ENCODE results near the gene KRT76.

DNA sequence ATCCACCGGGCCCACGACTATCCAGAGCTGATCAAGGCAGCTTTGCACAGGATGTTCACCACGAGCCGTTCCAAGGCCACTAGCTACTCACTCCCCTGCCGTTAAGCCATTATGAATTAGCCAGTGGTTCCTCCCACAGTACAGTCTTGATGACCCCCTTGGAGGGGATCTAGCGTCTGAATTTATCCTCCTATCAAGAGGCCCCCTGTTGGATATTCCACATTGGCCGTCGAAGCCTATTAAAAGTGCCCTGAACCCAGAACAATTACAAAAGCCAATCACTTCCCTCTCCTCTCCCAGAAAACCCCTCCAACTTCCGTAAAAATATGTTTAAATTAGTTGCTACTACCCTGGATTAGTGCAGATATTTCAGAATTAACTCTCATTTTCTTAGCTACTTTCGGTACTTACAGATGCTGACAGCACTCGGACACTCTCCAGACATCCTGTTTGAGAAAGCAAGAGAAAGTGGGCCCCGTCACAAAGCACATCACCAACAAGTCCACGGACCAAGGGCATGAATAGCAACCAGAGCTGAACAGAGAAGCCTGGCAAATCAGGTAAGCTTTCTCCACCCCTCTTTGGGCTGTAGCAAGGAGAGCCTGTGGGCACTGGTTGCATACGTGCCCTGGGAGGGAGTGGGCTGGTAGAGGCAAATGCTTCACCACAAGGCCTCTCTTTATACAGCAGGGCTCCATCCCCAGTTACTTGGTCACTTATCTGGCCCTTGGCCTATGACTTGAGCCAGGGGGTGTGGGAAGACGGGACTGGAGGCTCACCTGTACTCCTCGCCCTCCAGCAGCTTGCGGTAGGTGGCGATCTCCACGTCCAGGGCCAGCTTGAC, 13.5 kb upstream of the KRT76 start:
- TF ChIP-seq, protein P1, sequence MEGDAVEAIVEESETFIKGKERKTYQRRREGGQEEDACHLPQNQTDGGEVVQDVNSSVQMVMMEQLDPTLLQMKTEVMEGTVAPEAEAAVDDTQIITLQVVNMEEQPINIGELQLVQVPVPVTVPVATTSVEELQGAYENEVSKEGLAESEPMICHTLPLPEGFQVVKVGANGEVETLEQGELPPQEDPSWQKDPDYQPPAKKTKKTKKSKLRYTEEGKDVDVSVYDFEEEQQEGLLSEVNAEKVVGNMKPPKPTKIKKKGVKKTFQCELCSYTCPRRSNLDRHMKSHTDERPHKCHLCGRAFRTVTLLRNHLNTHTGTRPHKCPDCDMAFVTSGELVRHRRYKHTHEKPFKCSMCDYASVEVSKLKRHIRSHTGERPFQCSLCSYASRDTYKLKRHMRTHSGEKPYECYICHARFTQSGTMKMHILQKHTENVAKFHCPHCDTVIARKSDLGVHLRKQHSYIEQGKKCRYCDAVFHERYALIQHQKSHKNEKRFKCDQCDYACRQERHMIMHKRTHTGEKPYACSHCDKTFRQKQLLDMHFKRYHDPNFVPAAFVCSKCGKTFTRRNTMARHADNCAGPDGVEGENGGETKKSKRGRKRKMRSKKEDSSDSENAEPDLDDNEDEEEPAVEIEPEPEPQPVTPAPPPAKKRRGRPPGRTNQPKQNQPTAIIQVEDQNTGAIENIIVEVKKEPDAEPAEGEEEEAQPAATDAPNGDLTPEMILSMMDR (IDR thresholded peaks at IDR 0.05) = no peak
- TF ChIP-seq POLR2A (IDR thresholded peaks at IDR 0.05) = no peak
